ENCODE measurements around the gene KHSRP. TPM values are rescaled to one million over a fixed set of nuclear protein-coding genes. Genes with fewer than 3 reads are reported as not detected.
A peak's percentile ranks its signal among the peaks of the same experiment; 100 is the strongest.

The KHSRP gene
- total RNA-seq, 1 donor from 2014 or later, result 152 TPM

- no peak overlapping the region for H3K27ac ChIP-seq
- no peak overlapping the region for H3K4me3 ChIP-seq
- no peaks in the 10 kb centered on the region for H3K9me3 ChIP-seq
- H3K4me1 ChIP-seq, result peaks cover 13 to 20% of the 10 kb centered on the region in 2 donors
- H3K27me3 ChIP-seq, result no peaks in the 10 kb centered on the region
- intact Hi-C loops (cut with DNase I), result loop anchor here (10.0 kb wide), 2 partner anchors 308 to 522 kb away; partner anchors contain the start of genes GPR108, NDUFA11, TRIP10 and VMAC
- no peak for DNase-seq (ENCODE audit: low spot score in 2 of 2)
- TF ChIP-seq CTCF (IDR thresholded peaks at IDR 0.05), result no peak
- H3K36me3 ChIP-seq, result no peaks in the 10 kb centered on the region
Observed at GRCh38 chr19:6427131-6427530, 2.5 kb upstream of the KHSRP start.

GRCh38 chr19:6425732-6426620 is 1.4 kb upstream of the KHSRP start:
- no peak for DNase-seq (ENCODE audit: low spot score in 2 of 2)
- Histone ChIP-seq H3K36me3 (peaks cover 3 to 7% of the 10 kb centered on the region in 2 donors), H3K4me1 (peaks cover 13 to 21% of the 10 kb centered on the region in 2 donors), H3K9me3 (no peaks in the 10 kb centered on the region), H3K4me3 (peak overlapping the region; percentile 21 to 48), H3K27me3 (no peaks in the 10 kb centered on the region), H3K27ac (peak overlapping the region; percentile 83 to 87)
- intact Hi-C loops (cut with DNase I), result loop anchor here (1.0 to 10.0 kb wide), 5 partner anchors 34 to 521 kb away; partner anchors contain the start of genes GPR108, NDUFA11, TRIP10 and VMAC
- no peak for TF ChIP-seq CTCF (IDR thresholded peaks at IDR 0.05)

GRCh38 chr19:6424939-6425731 is 524 bp upstream of the KHSRP start:
- H3K27me3 ChIP-seq, result no peaks in the 10 kb centered on the region
- H3K36me3 ChIP-seq, result peaks cover 12 to 13% of the 10 kb centered on the region in 2 donors
- peaks cover 13 to 21% of the 10 kb centered on the region in 2 donors for H3K4me1 ChIP-seq
- peak; percentile 100 for DNase-seq (ENCODE audit: low spot score in 2 of 2)
- H3K27ac ChIP-seq, result peak overlapping the region; percentile 83 to 87
- H3K4me3 ChIP-seq, result peak overlapping the region; percentile 21 to 48
- H3K9me3 ChIP-seq, result no peaks in the 10 kb centered on the region
- intact Hi-C loops (cut with DNase I), result loop anchor here (1.0 to 10.0 kb wide), 6 partner anchors 32 to 520 kb away; partner anchors contain the start of genes GPR108, GTF2F1, NDUFA11 and TRIP10
- TF ChIP-seq CTCF (IDR thresholded peaks at IDR 0.05), result peak in 1 of 3 experiments; percentile 17

- Histone ChIP-seq H3K27me3 (no peaks in the 10 kb centered on the region), H3K9me3 (no peaks in the 10 kb centered on the region), H3K4me3 (peak overlapping the region; percentile 89 to 95), H3K4me1 (peaks cover 13 to 21% of the 10 kb centered on the region in 2 donors), H3K36me3 (peaks cover 26 to 28% of the 10 kb centered on the region in 2 donors), H3K27ac (peak overlapping the region; percentile 32 to 69)
- no peak for TF ChIP-seq CTCF (IDR thresholded peaks at IDR 0.05)
- DNase-seq (ENCODE audit: low spot score in 2 of 2), result peak in 1 of 2 donors; percentile 69
- intact Hi-C loops (cut with DNase I), result loop anchor here (1.0 to 10.0 kb wide), 4 partner anchors 30 to 519 kb away; partner anchors contain the start of genes GPR108, GTF2F1, NDUFA11 and TRIP10
Observed at GRCh38 chr19:6423499-6424194, 964 bp downstream of the KHSRP start.

All from ascending aorta (tissue), 2 donors.